Esophagus muscularis mucosa (tissue), 4 donors: ENCODE results near the gene LGR4. TPM values are rescaled to one million over a fixed set of nuclear protein-coding genes. Genes with fewer than 3 reads are reported as not detected.
"Not testable (repeated sequence)": the region's sequence is repeated elsewhere in the genome, so short reads cannot be mapped to it uniquely, and the experiment has no call there.

Experiments used
- DNase-seq: peaks from one replicate; pipeline ENCODE4 v3.0.0-alpha.2; 2017; ENCODE audit errors: extremely low spot score
- H3K27ac ChIP-seq, 4 donors: fragments of 200-600 bp; sonication (generic); replicated peaks in 1 of 4; 1 replicate in 3 of 4; 2 replicates in 1 of 4; pipeline ENCODE4 v1.5.1; 2016 to 2019; ENCODE audit warnings: mild to moderate bottlenecking in 1 of 4
- H3K27me3 ChIP-seq, 4 donors: fragments of 200-600 bp; sonication (generic); one replicate each; pipeline versions ENCODE4 v1.5.1 to v1.6.0; 2016 to 2019
- H3K36me3 ChIP-seq, 4 donors: fragments of 200-600 bp; sonication (generic); one replicate each; pipeline ENCODE4 v1.5.1; 2016 to 2019
- H3K4me1 ChIP-seq, 4 donors: fragments of 200-600 bp; sonication (generic); one replicate each; pipeline ENCODE4 v1.5.1; 2016 to 2019
- H3K4me3 ChIP-seq, 4 donors: fragments of 200-600 bp; sonication (generic); 1 replicate in 2 of 4; 2 replicates in 2 of 4; pipeline ENCODE4 v1.5.1; 2016 to 2019; ENCODE audit warnings: mild to moderate bottlenecking in 4 of 4, moderate library complexity in 1 of 4
- H3K9me3 ChIP-seq, 4 donors: fragments of 200-600 bp; sonication (generic); 1 replicate in 3 of 4; 2 replicates in 1 of 4; pipeline ENCODE4 v1.5.1; 2016 to 2019
- CTCF ChIP-seq, 3 experiments: fragments of 200-600 bp in 2 of 3; fragments of 450-650 bp in 1 of 3; sonication (generic) in 2 of 3; IDR thresholded peaks; one replicate each; pipeline ENCODE4 v1.5.1; 2017 to 2019; ENCODE audit warnings: antibody characterized with exemption in 3 of 3, mild to moderate bottlenecking in 2 of 3, moderate library complexity in 1 of 3
- EP300 ChIP-seq: sonication (generic); formaldehyde crosslinking; IDR thresholded peaks from one replicate; pipeline ENCODE4 v1.6.1; 2017; ENCODE audit warnings: antibody characterized with exemption
- POLR2A ChIP-seq: fragments of 450-650 bp; IDR thresholded peaks from one replicate; pipeline ENCODE4 v1.6.1; 2017; ENCODE audit warnings: antibody characterized with exemption, moderate library complexity, mild to moderate bottlenecking, low read depth
- POLR2AphosphoS5 ChIP-seq, 2 donors: sonication (generic); formaldehyde crosslinking; IDR thresholded peaks; one replicate each; pipeline ENCODE4 v1.6.1; 2017; ENCODE audit warnings: antibody characterized with exemption in 2 of 2
- whole genome bisulfite sequencing: methylation state at CpG from one replicate; pipeline ENCODE4 v1.1.5; 2018; 5-methylcytosine and 5-hydroxymethylcytosine counted together
- intact Hi-C: fragments of 100-400 bp; cut with DNase I; formaldehyde crosslinking; loops from one replicate; pipeline ENCODE4 v1.15.1; 2023
- total RNA-seq, 4 donors: library from RNA; depleted of rRNA; stranded (reverse); fragments of >200 nt; gene quantifications; one replicate each; pipeline versions ENCODE4 v1.1.0 to v1.2.1, GENCODE V29; 2016

Gene LGR4
- total RNA-seq, 4 donors from 2014 or later, result 24.9 to 37.6 (median 27.6) TPM

GRCh38 chr11:27331981-27332380, 140.6 kb downstream of the LGR4 start:
- Histone ChIP-seq H3K9me3 (no peaks in the 10 kb centered on the region), H3K27me3 (no peaks in the 10 kb centered on the region), H3K4me3 (no peak overlapping the region), H3K27ac (no peak overlapping the region), H3K36me3 (no peaks in the 10 kb centered on the region), H3K4me1 (no peaks in the 10 kb centered on the region)
- WGBS, result 56% methylated on average over 2 of the region's 2 CpGs
- intact Hi-C loops, result no loop called here
- TF ChIP-seq POLR2AphosphoS5 (IDR thresholded peaks at IDR 0.05) (no peak), EP300 (no peak), CTCF (IDR thresholded peaks at IDR 0.05) (no peak), POLR2A (no peak)
- no peak for DNase-seq

GRCh38 chr11:27330633-27331270, 141.8 kb downstream of the LGR4 start:
- no peak for DNase-seq
- H3K27me3 ChIP-seq, result no peaks in the 10 kb centered on the region
- H3K4me3 ChIP-seq, result no peak overlapping the region
- TF ChIP-seq CTCF (IDR thresholded peaks at IDR 0.05) (no peak), POLR2A (no peak), POLR2AphosphoS5 (IDR thresholded peaks at IDR 0.05) (no peak), EP300 (no peak)
- H3K4me1 ChIP-seq, result no peaks in the 10 kb centered on the region
- WGBS, result 96% methylated on average over 1 of the region's 1 CpG
- peaks cover 0 to 4% (median 0%) of the 10 kb centered on the region in 4 donors for H3K9me3 ChIP-seq
- no peak overlapping the region for H3K27ac ChIP-seq
- H3K36me3 ChIP-seq, result no peaks in the 10 kb centered on the region
- intact Hi-C loops, result no loop called here

- peaks cover 0 to 4% (median 0%) of the 10 kb centered on the region in 4 donors for H3K9me3 ChIP-seq
- intact Hi-C loops, result no loop called here
- H3K4me1 ChIP-seq, result no peaks in the 10 kb centered on the region
- no peaks in the 10 kb centered on the region for H3K27me3 ChIP-seq
- 93% methylated on average over 4 of the region's 4 CpGs for WGBS
- no peak for DNase-seq
- no peak overlapping the region for H3K4me3 ChIP-seq
- TF ChIP-seq EP300 (no peak), POLR2A (no peak), CTCF (IDR thresholded peaks at IDR 0.05) (no peak), POLR2AphosphoS5 (IDR thresholded peaks at IDR 0.05) (no peak)
- H3K27ac ChIP-seq, result no peak overlapping the region
- no peaks in the 10 kb centered on the region for H3K36me3 ChIP-seq
These were observed 142.5 kb downstream of the LGR4 start for GRCh38 chr11:27329867-27330632.

- intact Hi-C loops, result no loop called here
- no peaks in the 10 kb centered on the region for H3K36me3 ChIP-seq
- H3K4me1 ChIP-seq, result no peaks in the 10 kb centered on the region
- 93% methylated on average over 5 of the region's 5 CpGs for WGBS
- H3K27me3 ChIP-seq, result no peaks in the 10 kb centered on the region
- no peak overlapping the region for H3K4me3 ChIP-seq
- no peak for TF ChIP-seq POLR2AphosphoS5 (IDR thresholded peaks at IDR 0.05)
- no peak for TF ChIP-seq CTCF (IDR thresholded peaks at IDR 0.05)
- TF ChIP-seq EP300, result no peak
- no peak for TF ChIP-seq POLR2A
- no peak for DNase-seq
- no peak overlapping the region for H3K27ac ChIP-seq
- peaks cover 0 to 4% (median 0%) of the 10 kb centered on the region in 4 donors for H3K9me3 ChIP-seq
These were observed 144.0 kb downstream of the LGR4 start for GRCh38 chr11:27328614-27329013.

GRCh38 chr11:27327064-27327463, 145.5 kb downstream of the LGR4 start:
- H3K4me3 ChIP-seq, H3K27ac ChIP-seq, H3K9me3 ChIP-seq, H3K27me3 ChIP-seq, DNase-seq, intact Hi-C loops, H3K4me1 ChIP-seq, H3K36me3 ChIP-seq: not testable (repeated sequence)
- WGBS, result 98% methylated on average over 2 of the region's 2 CpGs

GRCh38 chr11:27322196-27322595, 150.4 kb downstream of the LGR4 start:
- DNase-seq, H3K4me3 ChIP-seq, H3K27ac ChIP-seq, intact Hi-C loops, H3K9me3 ChIP-seq, H3K36me3 ChIP-seq, H3K4me1 ChIP-seq, H3K27me3 ChIP-seq: not testable (repeated sequence)
- WGBS, result 97% methylated on average over 3 of the region's 3 CpGs

- H3K27me3 ChIP-seq, H3K27ac ChIP-seq, H3K36me3 ChIP-seq, DNase-seq, H3K9me3 ChIP-seq, H3K4me1 ChIP-seq, H3K4me3 ChIP-seq, intact Hi-C loops: not testable (repeated sequence)
- 98% methylated on average over 9 of the region's 10 CpGs for WGBS
These were observed 151.2 kb downstream of the LGR4 start for GRCh38 chr11:27321340-27321739.
